ENCODE data around the gene ADTRP. TPM values are rescaled to one million over a fixed set of nuclear protein-coding genes. Genes with fewer than 3 reads are reported as not detected.

Gene ADTRP
- total RNA-seq, 2 donors from 2014 or later = 33.5 to 75.2 TPM

GRCh38 chr6:11755725-11756124, 22.9 kb downstream of the ADTRP start:
- H3K9me3 Mint-ChIP-seq = peaks cover 18 to 23% of the 10 kb centered on the region in 2 donors
- DNase-seq (ENCODE audit: low spot score in 2 of 2) = no peak

GRCh38 chr6:11754625-11755271, 23.9 kb downstream of the ADTRP start:
- Mint-ChIP-seq H3K27ac (no peak overlapping the region), H3K9me3 (peaks cover 17 to 18% of the 10 kb centered on the region in 2 donors), H3K36me3 (peaks cover 5 to 19% of the 10 kb centered on the region in 2 donors)
- peak in 1 of 2 donors; percentile 48 for ATAC-seq
- no peak for DNase-seq (ENCODE audit: low spot score in 2 of 2)

More at GRCh38 chr6:11755725-11756124, 22.9 kb downstream of the ADTRP start:
- H3K27ac Mint-ChIP-seq = no peak overlapping the region
- ATAC-seq = no peak
- peaks cover 5 to 19% of the 10 kb centered on the region in 2 donors for H3K36me3 Mint-ChIP-seq

GRCh38 chr6:11753798-11754197, 24.8 kb downstream of the ADTRP start:
- no peak for ATAC-seq
- H3K27ac Mint-ChIP-seq = no peak overlapping the region
- H3K36me3 Mint-ChIP-seq = peaks cover 5 to 19% of the 10 kb centered on the region in 2 donors

GRCh38 chr6:11752360-11752759, 26.2 kb downstream of the ADTRP start:
- no peak for DNase-seq (ENCODE audit: low spot score in 2 of 2)
- Mint-ChIP-seq H3K27ac (no peak overlapping the region), H3K36me3 (peaks cover 2 to 10% of the 10 kb centered on the region in 2 donors), H3K9me3 (peaks cover 9 to 11% of the 10 kb centered on the region in 2 donors)
- no peak for ATAC-seq

More at GRCh38 chr6:11753798-11754197, 24.8 kb downstream of the ADTRP start:
- DNase-seq (ENCODE audit: low spot score in 2 of 2) = no peak
- peaks cover 17 to 18% of the 10 kb centered on the region in 2 donors for H3K9me3 Mint-ChIP-seq

GRCh38 chr6:11750682-11751081, 27.9 kb downstream of the ADTRP start:
- H3K27ac Mint-ChIP-seq = no peak overlapping the region
- H3K9me3 Mint-ChIP-seq = peaks cover 5 to 6% of the 10 kb centered on the region in 2 donors
- DNase-seq (ENCODE audit: low spot score in 2 of 2) = no peak
- ATAC-seq = no peak
- no peaks in the 10 kb centered on the region for H3K36me3 Mint-ChIP-seq

GRCh38 chr6:11748591-11749210, 29.9 kb downstream of the ADTRP start:
- no peak overlapping the region for H3K27ac Mint-ChIP-seq
- ATAC-seq (no peak), DNase-seq (ENCODE audit: low spot score in 2 of 2) (no peak)
- H3K36me3 Mint-ChIP-seq = peaks cover 15 to 16% of the 10 kb centered on the region in 2 donors
- peaks cover 6 to 14% of the 10 kb centered on the region in 2 donors for H3K9me3 Mint-ChIP-seq

GRCh38 chr6:11747021-11747420, 31.6 kb downstream of the ADTRP start:
- peaks cover 15 to 16% of the 10 kb centered on the region in 2 donors for H3K36me3 Mint-ChIP-seq
- no peak for DNase-seq (ENCODE audit: low spot score in 2 of 2)
- no peak overlapping the region for H3K27ac Mint-ChIP-seq
- ATAC-seq = no peak
- H3K9me3 Mint-ChIP-seq = peaks cover 6 to 14% of the 10 kb centered on the region in 2 donors

GRCh38 chr6:11744753-11745152, 33.9 kb downstream of the ADTRP start:
- no peak for ATAC-seq
- Mint-ChIP-seq H3K36me3 (peaks cover 15 to 30% of the 10 kb centered on the region in 2 donors), H3K9me3 (peaks cover 6 to 25% of the 10 kb centered on the region in 2 donors), H3K27ac (no peak overlapping the region)
- no peak for DNase-seq (ENCODE audit: low spot score in 2 of 2)

- DNase-seq (ENCODE audit: low spot score in 2 of 2) (no peak), ATAC-seq (no peak)
- peaks cover 6 to 25% of the 10 kb centered on the region in 2 donors for H3K9me3 Mint-ChIP-seq
- peaks cover 15 to 30% of the 10 kb centered on the region in 2 donors for H3K36me3 Mint-ChIP-seq
- no peak overlapping the region for H3K27ac Mint-ChIP-seq
Observed at GRCh38 chr6:11744101-11744500, 34.5 kb downstream of the ADTRP start.

- DNase-seq (ENCODE audit: low spot score in 2 of 2) (no peak), ATAC-seq (no peak)
- H3K27ac Mint-ChIP-seq = no peak overlapping the region
- H3K36me3 Mint-ChIP-seq = peaks cover 15 to 30% of the 10 kb centered on the region in 2 donors
- peaks cover 6 to 25% of the 10 kb centered on the region in 2 donors for H3K9me3 Mint-ChIP-seq
Observed at GRCh38 chr6:11740875-11741274, 37.7 kb downstream of the ADTRP start.

- H3K36me3 Mint-ChIP-seq = peaks cover under 1 to 25% of the 10 kb centered on the region in 2 donors
- DNase-seq (ENCODE audit: low spot score in 2 of 2) = no peak
- ATAC-seq = no peak
Observed at GRCh38 chr6:11738661-11739375, 39.8 kb downstream of the ADTRP start.

GRCh38 chr6:11738234-11738633, 40.4 kb downstream of the ADTRP start:
- H3K9me3 Mint-ChIP-seq = peaks cover 5 to 19% of the 10 kb centered on the region in 2 donors
- H3K27ac Mint-ChIP-seq = no peak overlapping the region
- peaks cover 7 to 30% of the 10 kb centered on the region in 2 donors for H3K36me3 Mint-ChIP-seq
- DNase-seq (ENCODE audit: low spot score in 2 of 2) = no peak
- no peak for ATAC-seq

More at GRCh38 chr6:11738661-11739375, 39.8 kb downstream of the ADTRP start:
- Mint-ChIP-seq H3K9me3 (peaks cover 0 to 14% of the 10 kb centered on the region in 2 donors), H3K27ac (peak overlapping the region in 1 of 2 donors; percentile 41)

- no peak for DNase-seq (ENCODE audit: low spot score in 2 of 2)
- Mint-ChIP-seq H3K36me3 (peaks cover 11 to 37% of the 10 kb centered on the region in 2 donors), H3K27ac (no peak overlapping the region), H3K9me3 (peaks cover 10 to 25% of the 10 kb centered on the region in 2 donors)
- no peak for ATAC-seq
Observed at GRCh38 chr6:11736601-11737000, 42.0 kb downstream of the ADTRP start.

- Mint-ChIP-seq H3K36me3 (peaks cover 15 to 30% of the 10 kb centered on the region in 2 donors), H3K27ac (no peak overlapping the region), H3K9me3 (peaks cover 13 to 19% of the 10 kb centered on the region in 2 donors)
- DNase-seq (ENCODE audit: low spot score in 2 of 2) = no peak
- ATAC-seq = no peak
Observed at GRCh38 chr6:11734861-11735613, 43.6 kb downstream of the ADTRP start.

GRCh38 chr6:11732036-11732631, 46.5 kb downstream of the ADTRP start:
- Mint-ChIP-seq H3K27ac (peak overlapping the region; percentile 88 to 93), H3K36me3 (peaks cover 29 to 34% of the 10 kb centered on the region in 2 donors), H3K9me3 (peaks cover 13 to 17% of the 10 kb centered on the region in 2 donors)
- peak; percentile 70 to 87 for DNase-seq (ENCODE audit: low spot score in 2 of 2)
- ATAC-seq = peak; percentile 68 to 71

GRCh38 chr6:11731423-11731822, 47.2 kb downstream of the ADTRP start:
- H3K27ac Mint-ChIP-seq = peak overlapping the region; percentile 88 to 93
- peaks cover 13 to 17% of the 10 kb centered on the region in 2 donors for H3K9me3 Mint-ChIP-seq
- peaks cover 31 to 38% of the 10 kb centered on the region in 2 donors for H3K36me3 Mint-ChIP-seq
- DNase-seq (ENCODE audit: low spot score in 2 of 2) = no peak
- no peak for ATAC-seq

All from activated naive CD4-positive, alpha-beta T cell treated with anti-CD3 and anti-CD28 coated beads, Interleukin-2, amount 50 U/mL, for 72 hours (primary cell).